ENCODE results near the gene TMEM238.

The TMEM238 gene

GRCh38 chr19:55358493-55358892, 25.6 kb downstream of the TMEM238 start:
- DNase-seq (ENCODE audit: low read depth in 2 of 2) = no peak

- no peak for DNase-seq (ENCODE audit: low read depth in 2 of 2)
These were observed 28.8 kb downstream of the TMEM238 start for GRCh38 chr19:55355213-55355821.

- DNase-seq (ENCODE audit: low read depth in 2 of 2) = no peak
These were observed 29.3 kb downstream of the TMEM238 start, which contains the start of gene COX6B2 for GRCh38 chr19:55354698-55355212. Gene COX6B2, minus strand, starts transcription at chr19:55354719. Its CDS starts 198 bp downstream, at chr19:55354521.

- peak in 1 of 2 donors; percentile 39 for DNase-seq (ENCODE audit: low read depth in 2 of 2)
These were observed 30.0 kb downstream of the TMEM238 start for GRCh38 chr19:55353803-55354697.

- no peak for DNase-seq (ENCODE audit: low read depth in 2 of 2)
These were observed 30.7 kb downstream of the TMEM238 start for GRCh38 chr19:55353356-55353802.

- DNase-seq (ENCODE audit: low read depth in 2 of 2) = no peak
These were observed 31.4 kb downstream of the TMEM238 start for GRCh38 chr19:55352549-55353145.

- no peak for DNase-seq (ENCODE audit: low read depth in 2 of 2)
These were observed 32.1 kb downstream of the TMEM238 start for GRCh38 chr19:55352040-55352439.

- no peak for DNase-seq (ENCODE audit: low read depth in 2 of 2)
These were observed 33.3 kb downstream of the TMEM238 start for GRCh38 chr19:55350620-55351315.

- no peak for DNase-seq (ENCODE audit: low read depth in 2 of 2)
These were observed 35.6 kb downstream of the TMEM238 start for GRCh38 chr19:55348317-55349034.

GRCh38 chr19:55347442-55348009, 36.6 kb downstream of the TMEM238 start:
- DNase-seq (ENCODE audit: low read depth in 2 of 2) = no peak

- DNase-seq (ENCODE audit: low read depth in 2 of 2) = no peak
These were observed 37.2 kb downstream of the TMEM238 start for GRCh38 chr19:55346725-55347441.

GRCh38 chr19:55345818-55346724, 38.0 kb downstream of the TMEM238 start:
- DNase-seq (ENCODE audit: low read depth in 2 of 2) = no peak

GRCh38 chr19:55345101-55345817, 38.8 kb downstream of the TMEM238 start:
- no peak for DNase-seq (ENCODE audit: low read depth in 2 of 2)

- no peak for DNase-seq (ENCODE audit: low read depth in 2 of 2)
These were observed 39.6 kb downstream of the TMEM238 start for GRCh38 chr19:55344444-55344843.

GRCh38 chr19:55341595-55342531, 42.2 kb downstream of the TMEM238 start:
- DNase-seq (ENCODE audit: low read depth in 2 of 2) = no peak

- peak in 1 of 2 donors; percentile 19 for DNase-seq (ENCODE audit: low read depth in 2 of 2)
These were observed 42.9 kb downstream of the TMEM238 start for GRCh38 chr19:55341171-55341588.

GRCh38 chr19:55340784-55341147, 43.3 kb downstream of the TMEM238 start:
- no peak for DNase-seq (ENCODE audit: low read depth in 2 of 2)
